COLO668 (cell line): ENCODE data around the gene ARHGEF7.

ENCODE experiments used
- DNase-seq: peaks from one replicate; lab custom pipeline; 2025; ENCODE audit not compliant: unreplicated experiment; lab: John Stamatoyannopoulos, UW

Gene ARHGEF7

GRCh38 chr13:111270765-111271698, 155.9 kb downstream of the ARHGEF7 start:
- no peak for DNase-seq

- no peak for DNase-seq
Measured at GRCh38 chr13:111272117-111272516, 157.0 kb downstream of the ARHGEF7 start.

GRCh38 chr13:111275382-111275781, 160.3 kb downstream of the ARHGEF7 start:
- no peak for DNase-seq

GRCh38 chr13:111275995-111276618, 161.0 kb downstream of the ARHGEF7 start:
- no peak for DNase-seq

DNA sequence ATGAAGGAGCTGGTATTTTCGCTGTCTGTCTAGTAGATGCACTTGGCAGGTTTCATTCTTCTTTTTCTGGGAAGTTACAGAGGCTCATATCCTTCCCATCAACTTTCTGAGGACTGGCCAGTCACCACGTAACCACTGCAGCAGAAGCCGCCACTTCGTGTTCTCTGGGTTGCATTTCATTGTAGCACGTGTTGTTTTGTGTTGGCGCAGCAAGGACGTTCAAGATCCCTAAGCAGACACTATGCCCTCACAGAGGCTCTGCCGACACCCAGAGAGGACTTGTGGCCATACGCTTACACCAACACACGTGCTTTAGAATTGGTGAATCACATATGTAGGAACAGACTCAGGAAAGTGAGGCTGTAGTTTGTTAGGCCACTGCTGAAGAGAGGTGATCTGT, 163.1 kb downstream of the ARHGEF7 start:
- no peak for DNase-seq

- DNase-seq = no peak
Measured at GRCh38 chr13:111278743-111279652, 163.9 kb downstream of the ARHGEF7 start.

DNA sequence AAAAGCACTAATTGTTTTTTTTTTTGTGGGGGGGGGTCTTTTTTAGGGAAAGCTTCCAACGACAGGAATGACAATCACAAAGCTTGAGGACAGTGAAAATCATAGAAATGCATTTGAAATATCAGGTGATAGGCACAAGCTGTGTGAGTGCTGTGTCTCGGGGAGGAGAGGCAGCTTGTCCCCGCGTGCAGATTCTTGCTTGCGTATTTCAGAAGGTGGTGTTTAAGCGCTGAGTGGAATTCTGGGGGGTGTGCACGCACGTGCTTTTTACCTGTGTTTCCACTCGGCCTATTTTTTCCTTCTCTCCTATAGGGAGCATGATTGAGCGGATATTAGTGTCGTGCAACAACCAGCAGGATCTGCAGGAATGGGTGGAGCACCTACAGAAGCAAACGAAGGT, 165.1 kb downstream of the ARHGEF7 start:
- no peak for DNase-seq

GRCh38 chr13:111280681-111281585, 165.8 kb downstream of the ARHGEF7 start:
- DNase-seq = no peak

DNA sequence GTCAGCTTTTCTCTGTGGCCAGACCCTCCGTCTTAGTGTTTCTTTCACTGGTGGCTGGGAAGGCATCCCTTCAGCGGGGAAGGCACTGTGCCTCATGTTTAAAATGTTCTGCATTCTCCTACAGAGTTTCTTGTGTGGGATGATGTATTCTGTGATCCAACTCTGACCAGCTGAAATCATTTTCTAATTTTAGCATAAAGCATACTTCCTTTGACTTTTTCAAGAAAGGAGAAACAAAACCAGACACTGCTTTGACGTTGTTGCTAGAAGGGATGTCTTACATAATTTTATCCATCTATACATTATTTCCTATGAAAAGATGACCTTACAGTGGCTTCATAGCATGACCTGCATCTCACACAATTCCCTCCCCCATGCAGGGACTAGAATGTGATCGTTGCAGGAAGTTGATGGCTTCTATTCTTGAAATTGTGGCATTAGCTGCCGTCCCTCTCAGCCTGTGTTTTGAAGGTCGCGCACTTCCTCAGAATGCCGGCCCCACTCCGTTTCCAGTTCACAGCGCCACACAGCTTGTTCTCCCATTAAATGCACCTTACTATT, 166.7 kb downstream of the ARHGEF7 start:
- no peak for DNase-seq

DNA sequence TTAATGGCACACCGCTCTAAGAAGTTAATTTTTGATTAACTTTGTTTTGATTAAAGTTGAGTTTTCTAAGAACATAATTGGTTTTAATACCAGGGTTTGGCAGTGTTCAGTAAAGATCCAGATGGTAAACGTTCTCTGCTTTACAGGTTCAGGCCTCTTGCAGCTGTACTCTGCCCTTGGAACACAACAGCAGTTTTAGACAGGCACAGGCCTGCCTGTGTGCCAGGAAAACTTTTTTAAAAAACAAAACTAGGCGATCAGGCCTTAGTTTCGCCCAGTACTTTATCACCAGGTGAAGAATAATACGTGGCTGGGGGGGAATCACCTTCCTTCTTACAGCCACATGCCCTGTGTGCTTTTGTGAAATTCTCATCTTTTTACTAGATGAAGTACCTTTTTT, 167.3 kb downstream of the ARHGEF7 start:
- no peak for DNase-seq

- no peak for DNase-seq
Measured at GRCh38 chr13:111282997-111283396, 167.9 kb downstream of the ARHGEF7 start.

DNA sequence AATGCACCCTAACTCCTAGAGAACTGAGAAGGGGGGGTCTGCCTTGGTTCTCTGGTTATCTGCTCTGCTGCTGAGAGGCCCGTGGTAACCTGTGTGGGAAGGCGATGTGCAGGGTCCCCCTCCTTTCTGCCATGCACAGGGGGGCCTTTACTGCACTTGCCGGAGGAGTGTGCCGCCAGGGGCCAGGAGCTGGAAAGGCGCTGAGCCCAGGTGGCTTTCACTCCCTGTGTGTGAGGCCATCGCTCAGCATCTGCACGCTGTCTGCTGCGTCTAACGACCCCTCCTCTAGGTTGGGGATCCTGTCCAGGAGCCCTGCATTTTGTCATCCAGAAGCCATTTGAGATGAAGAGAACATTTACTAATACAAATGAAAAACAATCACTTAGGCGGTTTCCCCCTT, 168.3 kb downstream of the ARHGEF7 start:
- no peak for DNase-seq

- no peak for DNase-seq
Measured at GRCh38 chr13:111283991-111284390, 168.9 kb downstream of the ARHGEF7 start.

GRCh38 chr13:111284565-111284964, 169.5 kb downstream of the ARHGEF7 start:
- DNase-seq = no peak

- no peak for DNase-seq
Measured at GRCh38 chr13:111286162-111286561, 171.1 kb downstream of the ARHGEF7 start.

GRCh38 chr13:111286749-111287148, 171.6 kb downstream of the ARHGEF7 start:
- no peak for DNase-seq

DNA sequence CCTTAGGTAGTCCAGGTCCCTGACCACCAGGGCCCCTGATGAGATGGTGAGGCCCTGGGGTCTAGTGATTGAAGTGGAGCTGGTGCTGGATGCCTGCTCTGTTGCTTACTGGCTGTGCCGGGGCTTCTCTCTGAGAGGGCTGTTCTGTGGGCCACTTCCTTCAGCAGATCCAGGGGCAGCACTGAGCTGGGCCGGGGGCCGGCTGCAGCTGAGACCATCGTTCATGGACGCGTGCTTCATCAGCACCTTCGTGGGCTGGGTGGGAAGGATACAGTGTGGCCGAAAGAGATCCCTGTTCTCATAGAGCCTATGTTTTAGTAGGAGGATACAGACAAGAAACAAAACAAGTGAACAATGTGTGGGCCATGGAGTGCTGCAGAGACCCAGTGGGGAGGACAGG, 172.1 kb downstream of the ARHGEF7 start:
- no peak for DNase-seq

DNA sequence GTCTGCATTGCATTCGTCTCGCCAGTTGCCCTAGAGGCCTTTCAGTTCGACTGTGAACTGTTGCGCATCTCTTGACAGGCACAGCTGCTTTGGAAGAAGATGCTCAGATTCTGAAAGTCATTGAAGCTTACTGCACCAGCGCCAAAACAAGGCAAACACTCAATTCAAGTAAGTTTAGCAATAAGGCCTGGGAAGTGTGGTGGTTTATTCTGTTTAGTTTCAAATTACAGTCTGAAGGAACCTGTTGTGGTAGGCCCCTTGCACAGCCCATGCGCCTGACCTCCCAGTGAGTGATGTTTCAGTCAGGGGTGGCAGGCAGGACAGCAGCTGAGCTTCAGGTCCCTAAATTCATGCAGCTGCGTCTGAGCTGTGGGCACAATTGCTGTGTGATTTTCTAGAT, 173.2 kb downstream of the ARHGEF7 start:
- DNase-seq = no peak

GRCh38 chr13:111289251-111289650, 174.1 kb downstream of the ARHGEF7 start:
- no peak for DNase-seq

GRCh38 chr13:111291908-111292307, 176.8 kb downstream of the ARHGEF7 start:
- DNase-seq = no peak
